ENCODE measurements around the gene MAGEA3.
"Not testable (repeated sequence)": the region's sequence is repeated elsewhere in the genome, so short reads cannot be mapped to it uniquely, and the experiment has no call there.

Gene MAGEA3

DNA sequence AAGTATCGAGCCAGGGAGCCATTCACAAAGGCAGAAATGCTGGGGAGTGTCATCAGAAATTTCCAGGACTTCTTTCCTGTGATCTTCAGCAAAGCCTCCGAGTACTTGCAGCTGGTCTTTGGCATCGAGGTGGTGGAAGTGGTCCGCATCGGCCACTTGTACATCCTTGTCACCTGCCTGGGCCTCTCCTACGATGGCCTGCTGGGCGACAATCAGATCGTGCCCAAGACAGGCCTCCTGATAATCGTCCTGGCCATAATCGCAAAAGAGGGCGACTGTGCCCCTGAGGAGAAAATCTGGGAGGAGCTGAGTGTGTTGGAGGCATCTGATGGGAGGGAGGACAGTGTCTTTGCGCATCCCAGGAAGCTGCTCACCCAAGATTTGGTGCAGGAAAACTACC is 37.9 kb downstream of the MAGEA3 start:
- H3K4me1 ChIP-seq (ENCODE audit: control extremely low read depth in 1 of 4, control insufficient read depth in 4 of 4, insufficient read depth in 4 of 4, low read length in 3 of 4); H3K27ac ChIP-seq (ENCODE audit: insufficient read depth in 1 of 2, low read depth in 1 of 2, low read length in 2 of 2, poor library complexity in 1 of 2, severe bottlenecking in 2 of 2); H3K4me3 ChIP-seq (ENCODE audit: control insufficient read depth in 1 of 7, extremely low read depth in 1 of 7, insufficient read depth in 4 of 7, low read depth in 2 of 7, low read length in 6 of 7); DNase-seq; H3K27me3 ChIP-seq (replicated peaks in 2 of 5; ENCODE audit: control insufficient read depth in 4 of 5, insufficient read depth in 5 of 5, low read length in 4 of 5); CTCF ChIA-PET; H3K9me3 ChIP-seq (ENCODE audit: control extremely low read depth in 1 of 5, control insufficient read depth in 4 of 5, insufficient read depth in 2 of 5, low read depth in 1 of 5, low read length in 4 of 5); POLR2A ChIA-PET; H3K36me3 ChIP-seq (ENCODE audit: control insufficient read depth in 4 of 4, insufficient read depth in 4 of 4, low read length in 3 of 4): not testable (repeated sequence)
- WGBS (ENCODE audit: insufficient coverage): 87% methylated on average over 10 of the region's 12 CpGs

GRCh38 chrX:152738560-152738959 is 40.0 kb downstream of the MAGEA3 start:
- no peak for DNase-seq
- no peak overlapping the region for H3K27ac ChIP-seq (ENCODE audit: insufficient read depth in 1 of 2, low read depth in 1 of 2, low read length in 2 of 2, poor library complexity in 1 of 2, severe bottlenecking in 2 of 2)
- CTCF ChIA-PET: no interaction called here
- H3K36me3 ChIP-seq (ENCODE audit: control insufficient read depth in 4 of 4, insufficient read depth in 4 of 4, low read length in 3 of 4): no peaks in the 10 kb centered on the region
- POLR2A ChIA-PET: no interaction called here
- WGBS (ENCODE audit: insufficient coverage): 83% methylated on average over 1 of the region's 5 CpGs
- H3K4me1 ChIP-seq (ENCODE audit: control extremely low read depth in 1 of 4, control insufficient read depth in 4 of 4, insufficient read depth in 4 of 4, low read length in 3 of 4): no peaks in the 10 kb centered on the region
- H3K4me3 ChIP-seq (ENCODE audit: control insufficient read depth in 1 of 7, extremely low read depth in 1 of 7, insufficient read depth in 4 of 7, low read depth in 2 of 7, low read length in 6 of 7): no peak overlapping the region
- H3K27me3 ChIP-seq (replicated peaks in 2 of 5; ENCODE audit: control insufficient read depth in 4 of 5, insufficient read depth in 5 of 5, low read length in 4 of 5): peaks cover 0 to 3% (median 0%) of the 10 kb centered on the region in 5 experiments
- H3K9me3 ChIP-seq (ENCODE audit: control extremely low read depth in 1 of 5, control insufficient read depth in 4 of 5, insufficient read depth in 2 of 5, low read depth in 1 of 5, low read length in 4 of 5): peaks cover 0 to 3% (median 0%) of the 10 kb centered on the region in 5 experiments

All from common myeloid progenitor, CD34-positive (primary cell).